Skeletal muscle cell (primary cell): ENCODE results near the gene PPP4R2.

Source experiments
- DNase-seq: peaks from one replicate; pipeline ENCODE4 v3.0.0-alpha.2; 2010; ENCODE audit warnings: low read depth
- H3K4me3 ChIP-seq: 2 replicates; pipeline ENCODE4 v1.5.1; 2011; ENCODE audit warnings: low read depth, mild to moderate bottlenecking, control low read depth, low read length, moderate library complexity

Gene PPP4R2

DNA sequence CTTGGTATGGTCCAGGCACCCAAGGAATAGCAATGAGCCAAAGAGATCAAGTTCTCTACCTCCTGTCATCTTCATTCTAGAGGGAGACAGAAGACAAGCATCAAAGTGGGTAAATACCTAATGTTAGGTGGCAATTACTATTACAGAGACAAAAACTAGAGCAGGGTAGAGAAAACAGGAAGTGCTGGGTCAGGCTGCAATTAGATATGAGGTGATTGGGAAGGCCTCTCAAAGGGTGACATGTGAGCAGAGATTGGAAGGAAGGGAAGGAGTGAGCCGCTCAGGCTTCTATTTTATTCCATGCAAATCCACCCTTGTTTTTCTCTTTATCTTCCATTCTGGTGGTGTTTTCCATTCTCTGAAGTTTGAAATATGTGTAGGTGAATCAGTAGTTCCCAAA lies 102.3 kb downstream of the PPP4R2 start:
- H3K4me3 ChIP-seq, result no peak overlapping the region
- DNase-seq, result no peak

- no peak overlapping the region for H3K4me3 ChIP-seq
- peak; percentile 23 for DNase-seq
Observed at GRCh38 chr3:73100741-73101559, 104.3 kb downstream of the PPP4R2 start.

GRCh38 chr3:73101881-73102280 lies 105.3 kb downstream of the PPP4R2 start:
- no peak for DNase-seq
- no peak overlapping the region for H3K4me3 ChIP-seq

- no peak overlapping the region for H3K4me3 ChIP-seq
- DNase-seq, result no peak
Observed at GRCh38 chr3:73107215-73107614, 110.6 kb downstream of the PPP4R2 start.

DNA sequence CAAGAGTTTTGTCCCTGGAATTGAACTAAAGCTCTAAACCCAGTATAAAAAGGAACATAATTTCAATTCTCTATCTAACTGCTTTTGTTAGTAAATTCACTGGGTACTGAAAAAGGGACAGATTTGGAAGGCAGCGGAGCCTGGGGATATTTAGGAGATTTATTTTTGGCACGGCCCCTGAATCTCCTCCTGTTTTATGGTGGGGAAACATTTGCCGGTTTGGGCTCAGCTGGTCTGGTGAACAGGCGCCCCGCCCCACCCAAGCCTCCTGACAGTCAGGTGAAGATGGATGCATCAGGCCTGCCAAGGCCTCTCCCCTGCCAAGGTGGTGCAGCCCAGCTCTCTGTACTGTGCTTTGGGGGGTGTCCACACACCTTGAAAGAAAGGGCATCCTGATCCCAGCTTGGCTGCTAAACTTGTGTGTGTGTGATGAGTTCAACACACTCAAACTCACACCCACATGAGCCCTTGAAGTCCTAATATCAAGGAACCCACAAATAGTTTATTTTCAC lies 111.1 kb downstream of the PPP4R2 start:
- H3K4me3 ChIP-seq, result no peak overlapping the region
- no peak for DNase-seq

DNA sequence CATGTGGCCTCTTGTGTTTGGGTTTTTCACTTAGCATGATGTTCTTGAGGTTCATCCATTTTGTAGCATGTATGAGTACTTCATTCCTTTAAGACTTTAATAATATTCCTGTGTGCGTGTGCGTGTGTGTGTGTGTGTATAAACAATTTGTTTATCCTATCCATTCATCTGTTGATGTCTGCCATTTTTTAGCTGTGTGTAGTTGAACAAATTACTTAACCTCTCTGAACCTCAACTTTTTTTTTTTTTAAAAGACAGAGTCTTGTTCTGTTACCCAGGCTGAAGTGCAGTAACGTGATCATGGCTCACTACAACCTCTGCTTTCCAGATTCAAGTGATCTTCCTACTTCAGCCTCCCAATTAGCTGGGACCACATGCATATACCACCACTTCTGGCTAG lies 112.1 kb downstream of the PPP4R2 start:
- no peak for DNase-seq
- no peak overlapping the region for H3K4me3 ChIP-seq

DNA sequence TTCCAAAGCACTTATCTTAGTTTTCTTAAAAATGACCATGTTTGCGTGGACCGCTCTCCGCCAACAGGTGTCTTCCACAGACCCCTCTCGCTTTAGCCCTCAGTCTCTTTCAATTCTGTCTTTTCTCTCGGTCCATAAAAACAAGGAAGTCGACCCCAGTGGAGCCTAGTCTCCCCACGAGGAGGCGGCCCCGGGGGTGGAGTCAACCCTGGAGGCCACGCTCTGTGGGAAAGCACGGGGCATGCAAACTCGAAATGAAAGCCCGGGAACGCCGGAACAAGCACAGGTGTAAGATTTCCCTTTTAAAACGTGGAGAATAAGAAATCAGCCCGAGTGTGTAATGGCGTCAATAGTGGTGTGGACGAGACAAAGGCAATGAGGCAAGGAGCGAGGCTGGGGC lies 113.9 kb downstream of the PPP4R2 start:
- no peak for DNase-seq
- no peak overlapping the region for H3K4me3 ChIP-seq

DNA sequence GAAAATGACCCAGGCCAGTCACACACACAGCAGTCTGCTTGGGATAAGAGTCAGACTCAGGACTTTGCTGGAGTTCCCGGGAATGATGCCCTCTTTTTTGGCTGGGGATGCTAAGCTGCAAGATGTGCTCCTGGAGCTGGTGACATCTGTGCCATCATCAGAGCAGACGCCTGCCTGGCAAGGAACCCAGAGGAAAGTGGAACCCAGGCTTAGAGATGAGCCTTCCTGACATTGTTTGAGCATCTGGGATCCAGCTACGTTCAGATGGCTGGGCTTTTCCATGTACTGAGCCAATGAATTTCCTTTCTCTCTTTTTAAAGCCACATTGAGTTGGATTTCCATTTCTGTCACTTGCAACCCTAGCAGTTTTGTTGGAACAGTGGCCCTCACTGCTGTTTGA lies 118.1 kb downstream of the PPP4R2 start:
- H3K4me3 ChIP-seq, result no peak overlapping the region
- DNase-seq, result no peak

- H3K4me3 ChIP-seq, result no peak overlapping the region
- DNase-seq, result no peak
Observed at GRCh38 chr3:73115806-73116205, 119.2 kb downstream of the PPP4R2 start.
